GM19043 (cell line): Measurements from ENCODE around the gene MOSMO.
"Not testable (repeated sequence)": the region's sequence is repeated elsewhere in the genome, so short reads cannot be mapped to it uniquely, and the experiment has no call there.

ENCODE experiments used
- ATAC-seq: cut with Tn5 transposase; IDR thresholded peaks from one replicate; pipeline ENCODE4 v1.9.1; 2021; ENCODE audit warnings: low read depth; ENCODE audit not compliant: unreplicated experiment

Gene MOSMO

DNA sequence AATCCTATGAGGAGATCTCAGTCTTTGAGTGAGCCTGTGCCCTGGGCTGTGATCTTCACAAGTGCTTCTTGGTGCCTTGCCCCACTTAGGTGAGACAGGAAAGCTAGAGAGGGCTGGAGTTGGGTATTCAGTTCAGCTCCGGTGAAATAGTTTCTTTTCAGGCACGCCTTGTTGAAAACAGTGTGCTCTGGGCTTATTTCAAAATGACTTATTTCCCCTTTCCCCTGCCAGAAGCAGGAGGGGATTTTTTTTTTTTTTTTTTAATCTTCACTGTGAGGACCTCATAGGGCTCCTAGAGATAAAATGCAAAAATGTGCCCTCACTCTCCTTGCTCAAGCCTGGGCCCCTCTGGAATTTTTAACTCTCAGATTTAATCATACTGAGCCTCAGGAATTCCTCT, 27.2 kb downstream of the MOSMO start:
- ATAC-seq, result no peak

DNA sequence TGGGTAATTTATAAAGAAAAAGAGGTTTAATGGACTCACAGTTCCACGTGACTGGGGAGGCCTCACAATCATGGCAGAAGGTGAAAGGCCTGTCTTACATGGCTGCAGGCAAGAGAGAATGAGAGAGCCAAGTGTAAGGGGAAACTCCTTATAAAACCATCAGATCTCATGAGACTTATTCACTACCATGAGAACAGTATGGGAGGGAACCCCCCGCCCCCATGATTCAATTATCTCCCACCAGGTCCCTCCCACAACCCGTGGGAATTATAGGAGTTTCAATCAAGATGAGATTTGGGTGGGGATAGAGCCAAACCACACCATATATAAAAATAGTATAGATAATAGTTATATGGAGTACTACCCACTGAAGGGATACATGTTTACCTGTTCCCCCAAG, 36.0 kb downstream of the MOSMO start:
- ATAC-seq, result not testable (repeated sequence)

DNA sequence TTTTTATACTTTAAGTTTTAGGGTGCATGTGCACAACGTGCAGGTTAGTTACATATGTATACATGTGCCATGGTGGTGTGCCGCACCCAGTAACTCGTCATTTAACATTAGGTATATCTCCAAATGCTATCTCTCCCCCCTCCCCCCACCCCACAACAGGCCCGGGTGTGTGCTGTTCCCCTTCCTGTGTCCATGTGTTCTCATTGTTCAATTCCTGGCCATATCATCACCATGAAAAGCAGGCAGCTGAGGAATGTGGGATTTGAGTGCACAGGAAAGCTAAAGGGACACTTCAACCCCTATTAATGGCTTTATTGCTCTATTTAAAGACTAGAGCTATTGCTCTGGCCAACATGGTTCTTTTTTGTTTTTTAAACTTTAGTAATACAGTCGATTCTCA, 38.0 kb downstream of the MOSMO start:
- ATAC-seq, result not testable (repeated sequence)

DNA sequence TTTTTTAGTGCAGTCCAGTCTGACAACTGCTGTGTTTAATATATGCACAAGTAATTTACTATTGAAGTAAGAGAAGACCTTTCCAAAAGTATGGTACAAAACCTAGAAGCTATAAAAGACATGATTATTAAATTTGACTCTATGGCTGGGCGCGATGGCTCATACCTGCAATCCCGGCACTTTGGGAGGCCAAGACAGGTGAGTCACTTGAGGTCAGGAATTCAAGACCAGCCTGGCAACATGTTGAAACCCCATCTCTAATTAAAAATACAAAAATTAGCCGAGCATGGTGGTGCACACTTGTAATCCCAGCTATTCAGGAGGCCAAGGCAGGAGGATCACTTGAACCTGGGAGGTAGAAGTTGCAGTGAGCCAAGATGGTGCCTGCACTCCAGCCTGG, 43.1 kb downstream of the MOSMO start:
- ATAC-seq, result no peak

GRCh38 chr16:22052980-22053379, 45.1 kb downstream of the MOSMO start:
- ATAC-seq, result no peak

DNA sequence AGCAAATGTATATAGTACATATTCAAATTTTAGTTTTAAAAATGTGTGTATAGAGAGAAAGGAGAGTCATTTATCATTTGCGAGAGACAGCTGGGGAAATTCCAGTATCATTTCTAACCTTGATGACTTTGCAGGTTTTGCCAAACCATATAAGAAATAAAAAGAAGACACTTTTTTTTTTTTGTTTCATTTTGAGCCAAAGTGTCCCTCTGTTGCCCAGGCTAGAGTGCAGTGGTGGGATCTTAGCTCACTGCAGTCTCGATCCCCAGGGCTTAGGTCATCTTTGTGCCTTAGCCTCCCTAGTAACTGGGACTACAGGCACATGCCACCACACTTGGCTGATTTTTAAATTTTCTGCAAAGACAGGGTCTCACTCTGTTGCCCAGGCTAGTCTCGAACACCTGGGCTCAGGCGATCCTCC, 46.0 kb downstream of the MOSMO start:
- ATAC-seq, result no peak

- no peak for ATAC-seq
Measured at GRCh38 chr16:22054847-22055590, 47.1 kb downstream of the MOSMO start.

GRCh38 chr16:22055881-22056280, 48.0 kb downstream of the MOSMO start:
- no peak for ATAC-seq

DNA sequence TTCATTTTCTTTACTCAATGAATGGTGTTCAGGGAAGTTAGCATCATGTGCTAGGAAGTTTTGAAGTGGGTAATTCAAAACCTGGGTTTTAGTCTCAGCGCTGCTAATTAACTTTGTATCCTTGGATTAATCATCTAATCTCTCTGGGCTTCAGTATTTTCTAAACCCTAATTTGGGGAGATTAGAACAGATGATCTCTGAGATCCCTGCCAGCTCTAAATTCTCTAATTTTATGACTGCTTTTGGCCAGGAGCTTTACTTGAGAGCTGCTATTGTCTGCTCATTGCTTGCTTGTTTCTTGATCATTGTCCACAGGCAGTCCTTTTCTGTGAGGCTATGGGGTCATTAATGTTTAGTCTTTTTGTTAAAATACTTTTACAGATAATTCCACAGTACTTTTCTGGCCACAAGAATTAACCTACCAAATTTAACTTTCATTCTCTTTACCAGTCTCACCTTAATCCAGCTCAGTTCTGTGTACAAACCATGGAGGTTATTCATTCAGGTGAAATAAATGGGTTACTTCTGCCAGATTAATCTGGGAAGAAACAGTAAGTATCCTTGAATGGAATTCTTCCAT, 56.1 kb downstream of the MOSMO start:
- no peak for ATAC-seq

DNA sequence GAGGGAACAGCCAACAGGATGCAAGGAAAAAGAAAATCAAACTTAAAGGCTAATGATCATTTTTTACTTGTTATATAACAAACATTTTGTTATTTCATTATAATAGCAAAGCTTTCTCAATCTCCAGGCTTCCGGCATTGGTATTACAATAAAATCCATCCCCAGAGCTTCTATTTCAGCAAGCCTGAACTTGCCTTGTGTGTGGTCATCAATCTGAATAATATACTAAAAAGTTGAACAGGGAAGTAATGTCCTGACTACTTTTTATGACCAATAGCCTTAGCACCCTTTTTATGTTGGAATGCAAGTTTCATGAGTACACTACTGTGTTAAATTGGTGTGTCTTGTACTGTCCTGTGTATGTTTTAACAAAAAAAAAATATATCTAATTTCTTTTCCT, 57.3 kb downstream of the MOSMO start:
- no peak for ATAC-seq

GRCh38 chr16:22070361-22071330, 62.7 kb downstream of the MOSMO start:
- ATAC-seq, result no peak

DNA sequence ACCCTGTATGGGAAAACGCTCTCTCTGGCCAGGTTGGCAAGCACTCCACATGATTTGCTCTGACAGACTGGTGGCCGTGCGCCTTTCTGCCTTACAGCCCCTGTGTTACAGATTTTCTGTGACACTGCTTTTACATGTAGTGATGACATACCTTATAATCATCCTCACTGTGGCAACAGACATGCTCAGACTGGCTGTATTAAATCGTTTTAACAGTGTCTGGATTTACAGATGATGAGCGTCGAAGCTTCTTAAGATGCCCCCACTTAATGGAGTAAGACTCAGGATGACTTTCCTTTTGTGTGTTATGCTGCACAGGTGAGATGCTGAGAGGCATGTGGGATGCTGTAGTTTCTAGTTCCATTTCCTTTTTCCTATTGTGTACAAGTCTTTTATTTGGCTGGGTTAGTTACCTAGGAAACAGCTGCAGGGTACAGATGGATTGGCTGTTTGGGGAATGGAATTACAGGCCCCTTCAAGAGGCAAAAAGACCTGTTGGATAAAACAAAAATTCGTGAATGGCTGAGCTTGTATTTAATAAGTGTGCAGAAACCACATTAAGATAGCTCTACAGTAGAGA, 63.5 kb downstream of the MOSMO start:
- no peak for ATAC-seq

- no peak for ATAC-seq
Measured at GRCh38 chr16:22073350-22073749, 65.4 kb downstream of the MOSMO start.

- ATAC-seq, result no peak
Measured at GRCh38 chr16:22075043-22075757, 67.3 kb downstream of the MOSMO start.

DNA sequence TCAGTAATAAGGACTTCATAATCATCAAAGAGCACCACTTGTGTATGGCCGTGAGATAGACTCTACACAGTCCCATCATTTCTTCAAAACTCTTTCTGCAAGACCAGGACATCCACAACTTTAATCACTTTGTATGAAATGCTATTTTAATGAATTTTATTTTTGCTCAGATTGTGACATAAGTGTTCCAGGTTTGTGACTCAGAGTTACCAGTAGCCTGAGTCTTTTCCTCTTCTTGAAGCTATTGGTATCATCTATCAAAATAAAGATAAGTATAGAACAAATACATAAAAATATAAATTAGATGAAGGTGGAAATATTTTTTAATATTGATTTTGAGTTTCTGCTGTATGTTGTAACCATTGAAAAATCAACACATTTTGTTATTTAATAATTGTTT, 67.9 kb downstream of the MOSMO start:
- ATAC-seq, result no peak

- no peak for ATAC-seq
Measured at GRCh38 chr16:22077700-22078313, 69.9 kb downstream of the MOSMO start.

DNA sequence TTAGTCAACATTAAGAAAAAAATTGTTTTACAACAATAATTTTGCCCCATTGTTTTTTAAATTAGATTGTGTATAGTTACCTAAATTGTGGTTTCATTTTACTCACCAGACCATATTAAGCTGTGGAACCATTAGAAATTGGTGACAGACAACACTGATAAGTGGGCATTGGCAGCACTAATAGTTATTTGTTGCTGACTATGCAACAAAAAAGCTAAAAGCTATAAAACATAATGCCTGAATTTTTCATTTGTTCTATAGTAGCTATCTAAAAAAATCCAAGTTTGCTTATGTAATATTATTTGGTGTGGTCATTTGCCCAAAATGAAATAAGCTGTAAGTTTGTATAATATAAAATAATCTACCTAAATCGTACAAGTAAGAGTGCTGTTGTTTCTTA, 70.7 kb downstream of the MOSMO start:
- no peak for ATAC-seq

DNA sequence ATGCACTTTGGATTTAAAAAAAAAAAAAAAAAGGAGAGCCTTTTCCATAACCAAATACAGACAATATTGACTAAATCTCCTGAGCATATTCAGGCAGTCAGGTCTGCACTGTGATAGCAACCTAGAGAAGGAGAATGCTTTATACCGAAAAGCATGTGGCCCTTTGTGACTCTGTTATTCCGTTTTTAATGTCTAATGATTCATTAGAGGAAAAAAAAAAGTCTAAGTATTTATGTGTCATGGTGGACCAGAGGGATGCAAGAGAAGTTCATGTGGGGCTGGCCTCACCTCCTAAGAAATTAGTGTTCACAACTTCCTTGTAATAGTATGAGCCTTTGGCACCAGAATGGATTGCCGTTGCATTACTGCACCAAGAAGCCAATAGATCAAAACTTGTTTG, 73.1 kb downstream of the MOSMO start:
- ATAC-seq, result no peak

GRCh38 chr16:22086440-22086839, 78.5 kb downstream of the MOSMO start:
- no peak for ATAC-seq

DNA sequence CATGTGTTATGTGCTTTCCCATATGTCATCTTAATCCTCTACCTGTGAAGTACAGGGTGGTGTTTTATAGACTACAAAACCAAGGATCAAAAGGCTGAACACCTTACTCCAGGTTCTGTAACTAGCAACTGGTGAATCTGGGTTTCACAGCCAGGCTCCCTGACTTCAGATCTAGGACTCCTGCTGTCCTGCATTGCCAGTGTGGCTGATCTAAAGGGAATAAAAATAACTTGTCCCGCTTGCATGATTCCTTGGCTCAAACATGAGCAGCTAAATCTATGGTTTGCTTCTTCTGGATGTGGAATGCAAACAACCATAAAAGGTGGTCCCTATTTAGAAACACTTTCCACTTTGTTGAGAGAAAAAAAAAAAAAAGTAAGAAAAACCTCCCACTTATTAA, 80.7 kb downstream of the MOSMO start:
- no peak for ATAC-seq
